ENCODE measurements around the gene ENSA. TPM values are rescaled to one million over a fixed set of nuclear protein-coding genes. Genes with fewer than 3 reads are reported as not detected.
"Not testable (repeated sequence)": the region's sequence is repeated elsewhere in the genome, so short reads cannot be mapped to it uniquely, and the experiment has no call there.

ENSA gene
- total RNA-seq, 2 experiments from 2014 or later, result 192 to 193 TPM

DNA sequence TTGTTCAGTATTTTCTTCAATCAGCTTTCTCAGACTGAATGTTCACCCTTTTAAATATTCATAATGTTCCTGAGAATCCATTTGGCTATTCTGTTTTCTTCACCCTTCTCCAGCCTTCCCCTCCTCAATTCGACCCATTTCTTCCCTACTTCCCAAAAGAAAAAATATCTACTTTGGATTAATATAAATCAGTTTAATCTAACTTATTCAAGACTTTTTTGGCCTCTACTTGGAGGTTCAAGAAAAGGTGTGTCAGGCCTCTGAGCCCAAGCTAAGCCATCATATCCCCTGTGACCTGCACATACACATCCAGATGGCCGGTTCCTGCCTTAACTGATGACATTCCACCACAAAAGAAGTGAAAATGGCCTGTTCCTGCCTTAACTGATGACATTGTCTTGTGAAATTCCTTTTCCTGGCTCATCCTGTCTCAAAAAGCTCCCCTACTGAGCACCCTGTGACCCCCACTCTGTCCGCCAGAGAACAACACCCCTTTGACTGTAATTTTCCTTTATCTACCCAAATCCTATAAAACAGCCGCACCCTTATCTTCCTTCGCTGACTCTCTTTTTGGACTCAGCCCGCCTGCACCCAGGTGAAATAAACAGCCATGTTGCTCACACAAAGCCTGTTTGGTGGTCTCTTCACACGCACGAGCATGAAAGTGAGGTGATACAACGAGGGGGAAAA, 11.9 kb upstream of the ENSA start:
- CTCF ChIA-PET; POLR2A ChIA-PET; H3K9me3 Mint-ChIP-seq; DNase-seq; H3K36me3 Mint-ChIP-seq (ENCODE audit: low read depth); H3K4me1 Mint-ChIP-seq; H3K4me3 Mint-ChIP-seq; H3K27ac Mint-ChIP-seq; H3K27me3 Mint-ChIP-seq: not testable (repeated sequence)

DNA sequence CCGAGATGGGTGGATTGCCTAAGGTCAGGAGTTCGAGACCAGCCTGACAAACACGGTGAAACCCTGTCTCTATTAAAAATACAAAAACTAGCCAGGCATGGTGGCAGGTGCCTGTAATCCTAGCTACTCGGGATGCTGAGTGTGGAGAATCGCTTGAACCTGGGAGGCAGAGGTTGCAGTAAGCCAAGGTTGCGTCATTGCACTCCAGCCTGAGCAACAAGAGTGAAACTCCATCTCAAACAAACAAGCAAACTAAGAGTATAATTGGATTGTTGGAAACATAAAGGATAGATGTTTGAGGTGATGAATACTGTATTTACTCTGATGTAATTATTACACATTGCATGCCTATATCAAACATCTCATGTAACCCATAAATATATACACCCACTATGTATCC, 9.0 kb upstream of the ENSA start:
- H3K27ac Mint-ChIP-seq, result not testable (repeated sequence)

DNA sequence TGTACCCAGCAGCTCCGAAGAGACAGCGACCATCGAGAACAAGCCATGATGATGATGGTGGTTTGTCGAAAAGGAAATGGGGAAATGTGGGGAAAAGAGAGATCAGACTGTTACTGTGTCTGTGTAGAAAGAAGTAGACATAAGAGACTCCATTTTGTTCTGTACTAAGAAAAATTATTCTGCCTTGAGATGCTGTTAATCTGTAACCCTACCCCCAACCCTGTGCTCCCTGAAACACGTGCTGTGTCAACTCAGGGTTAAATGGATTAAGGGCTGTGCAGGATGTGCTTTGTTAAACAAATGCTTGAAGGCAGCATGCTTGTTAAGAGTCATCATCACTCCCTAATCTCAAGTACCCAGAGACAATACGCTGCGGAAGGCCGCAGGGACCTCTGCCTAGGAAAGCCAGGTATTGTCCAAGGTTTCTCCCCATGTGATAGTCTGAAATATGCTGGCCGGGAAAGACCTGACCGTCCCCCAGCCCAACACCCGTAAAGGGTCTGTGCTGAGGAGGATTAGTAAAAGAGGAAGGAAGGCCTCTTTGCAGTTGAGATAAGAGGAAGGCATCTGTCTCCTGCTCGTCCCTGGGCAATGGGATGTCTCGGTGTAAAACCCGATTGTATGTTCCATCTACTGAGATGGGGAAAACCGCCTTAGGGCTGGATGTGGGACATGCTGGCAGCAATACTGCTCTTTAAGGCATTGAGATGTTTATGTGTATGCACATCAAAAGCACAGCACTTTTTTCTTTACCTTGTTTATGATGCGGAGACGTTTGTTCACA, 5.6 kb upstream of the ENSA start:
- H3K27ac Mint-ChIP-seq; H3K4me1 Mint-ChIP-seq; H3K36me3 Mint-ChIP-seq (ENCODE audit: low read depth); H3K4me3 Mint-ChIP-seq; H3K9me3 Mint-ChIP-seq; POLR2A ChIA-PET; H3K27me3 Mint-ChIP-seq; DNase-seq: not testable (repeated sequence)
- CTCF ChIA-PET, result interaction anchor here (1.0 kb wide), 1 partner anchor 74 kb away, joined by 3 read pairs; no protein-coding TSS in a partner anchor

More for the DNA sequence above, 9.0 kb upstream of the ENSA start:
- H3K4me3 Mint-ChIP-seq; H3K36me3 Mint-ChIP-seq (ENCODE audit: low read depth); DNase-seq; POLR2A ChIA-PET; H3K4me1 Mint-ChIP-seq; H3K27me3 Mint-ChIP-seq; H3K9me3 Mint-ChIP-seq: not testable (repeated sequence)
- CTCF ChIA-PET, result interaction anchor here (1.2 kb wide), 2 partner anchors 9 to 12 kb away, joined by 3 to 4 read pairs; partner anchors contain the start of gene ENSA

DNA sequence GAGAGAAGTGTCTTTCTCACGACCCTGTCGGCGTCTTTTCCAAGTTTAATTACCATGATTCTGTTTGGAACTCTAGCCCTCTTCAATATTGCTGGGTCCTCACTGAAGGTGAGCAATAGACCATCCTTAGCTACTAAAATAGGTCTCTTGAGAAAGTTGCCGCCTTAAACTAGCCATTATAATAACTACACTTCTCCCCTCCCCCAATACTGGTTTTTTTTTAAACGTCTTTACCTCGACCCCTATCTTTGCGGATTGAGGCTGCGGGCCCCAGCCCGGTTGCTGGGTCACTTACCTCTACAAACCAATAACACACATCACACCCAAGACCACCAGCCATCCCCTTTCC, 672 bp downstream of the ENSA start:
- Mint-ChIP-seq H3K27ac (no peak overlapping the region), H3K36me3 (ENCODE audit: low read depth) (peaks cover 32% of the 10 kb centered on the region), H3K4me1 (peaks cover 32% of the 10 kb centered on the region), H3K4me3 (no peak overlapping the region), H3K9me3 (no peaks in the 10 kb centered on the region), H3K27me3 (no peaks in the 10 kb centered on the region)
- DNase-seq, result no peak
- POLR2A ChIA-PET, result interaction anchor here (0.9 to 1.7 kb wide), 2 partner anchors 49 to 68 kb away, joined by 3 to 9 read pairs; partner anchors contain the start of genes GOLPH3L and MCL1
- CTCF ChIA-PET, result interaction anchor here (0.9 to 3.7 kb wide), 7 partner anchors 10 to 111 kb away, joined by 3 to 22 read pairs (median 3); no protein-coding TSS in a partner anchor

DNA sequence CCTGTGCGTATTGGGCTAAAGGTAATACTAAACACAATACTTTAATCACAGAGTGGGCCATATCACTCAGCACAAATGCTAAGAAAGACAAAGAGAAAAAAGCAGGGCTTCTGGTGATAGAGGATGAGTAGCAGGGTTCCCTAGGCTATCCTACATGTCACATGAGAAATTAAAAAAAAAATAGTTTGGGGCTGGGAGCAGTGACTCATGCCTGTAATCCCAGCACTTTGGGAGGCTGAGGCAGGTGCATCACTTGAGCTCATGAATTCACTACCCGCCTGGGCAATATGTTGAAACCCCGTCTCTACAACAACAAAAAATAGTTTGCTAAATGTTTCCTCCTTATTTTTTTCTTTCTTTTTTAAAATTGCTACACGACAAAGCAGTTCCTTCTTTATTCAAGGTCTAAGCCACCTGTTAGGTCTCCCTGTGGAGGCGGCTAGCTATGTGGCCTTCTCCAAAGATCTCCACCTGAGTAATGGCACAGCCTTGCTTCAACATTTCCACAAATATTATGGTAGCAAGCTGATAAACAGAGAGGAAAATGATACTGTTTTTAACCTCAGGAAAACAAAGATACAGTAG, 1.5 kb downstream of the ENSA start:
- POLR2A ChIA-PET, result no interaction called here
- H3K4me3 Mint-ChIP-seq, result no peak overlapping the region
- peaks cover 40% of the 10 kb centered on the region for H3K36me3 Mint-ChIP-seq (ENCODE audit: low read depth)
- no peak overlapping the region for H3K27ac Mint-ChIP-seq
- CTCF ChIA-PET, result interaction anchor here (0.6 to 3.7 kb wide), 8 partner anchors 9 to 219 kb away, joined by 3 to 22 read pairs (median 4); no protein-coding TSS in a partner anchor
- no peaks in the 10 kb centered on the region for H3K27me3 Mint-ChIP-seq
- peaks cover 39% of the 10 kb centered on the region for H3K4me1 Mint-ChIP-seq
- DNase-seq, result no peak
- H3K9me3 Mint-ChIP-seq, result no peaks in the 10 kb centered on the region

DNA sequence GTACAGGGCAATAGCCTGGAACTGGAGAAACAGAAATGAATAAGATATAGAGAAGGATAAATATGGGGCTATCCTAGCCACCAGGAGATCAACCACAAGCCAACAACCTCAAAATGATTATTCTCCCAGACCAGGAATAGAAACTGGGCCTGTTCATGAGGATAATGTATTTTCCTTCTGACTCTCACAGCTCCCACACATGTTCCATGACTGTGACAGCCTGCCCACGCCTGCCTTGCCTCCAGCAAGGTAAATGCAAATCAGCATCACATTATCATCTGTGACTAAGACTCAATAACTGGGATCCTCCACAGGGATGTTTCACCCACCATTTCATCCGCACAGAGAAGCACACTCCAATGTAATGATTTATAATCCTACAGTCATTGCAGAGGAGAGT, 3.3 kb downstream of the ENSA start:
- Mint-ChIP-seq H3K36me3 (ENCODE audit: low read depth) (peaks cover 51% of the 10 kb centered on the region), H3K27ac (no peak overlapping the region), H3K9me3 (no peaks in the 10 kb centered on the region), H3K4me1 (peaks cover 56% of the 10 kb centered on the region), H3K4me3 (no peak overlapping the region), H3K27me3 (no peaks in the 10 kb centered on the region)
- DNase-seq, result no peak
- ChIA-PET POLR2A (no interaction called here), CTCF (no interaction called here)

DNA sequence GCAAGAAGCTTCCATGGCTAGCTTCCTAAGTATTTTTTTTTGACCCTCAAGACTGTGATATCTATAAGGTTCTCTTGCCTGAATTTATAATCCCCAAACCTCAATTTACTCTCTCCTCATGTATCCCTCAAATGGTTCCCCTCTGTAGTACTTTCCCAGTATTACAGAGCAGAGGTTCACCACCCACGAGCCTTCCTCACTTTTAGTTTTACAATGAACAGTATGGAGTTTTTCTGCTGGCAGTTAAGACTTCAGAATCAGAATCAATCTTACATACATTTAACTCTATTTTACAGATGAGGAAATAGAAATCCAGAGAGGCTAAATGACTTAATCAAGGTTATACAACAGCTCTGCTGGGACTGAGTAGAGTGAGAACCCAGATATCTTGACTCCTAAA, 4.9 kb downstream of the ENSA start:
- not testable (repeated sequence) for H3K9me3 Mint-ChIP-seq, H3K27ac Mint-ChIP-seq, H3K4me3 Mint-ChIP-seq, DNase-seq, H3K27me3 Mint-ChIP-seq
- peaks cover 69% of the 10 kb centered on the region for H3K4me1 Mint-ChIP-seq
- ChIA-PET CTCF (interaction anchor here (1.1 kb wide), 1 partner anchor 64 kb away, joined by 6 read pairs; no protein-coding TSS in a partner anchor), POLR2A (interaction anchor here (0.6 kb wide), 1 partner anchor 55 kb away, joined by 4 read pairs; no protein-coding TSS in a partner anchor)
- peaks cover 66% of the 10 kb centered on the region for H3K36me3 Mint-ChIP-seq (ENCODE audit: low read depth)

DNA sequence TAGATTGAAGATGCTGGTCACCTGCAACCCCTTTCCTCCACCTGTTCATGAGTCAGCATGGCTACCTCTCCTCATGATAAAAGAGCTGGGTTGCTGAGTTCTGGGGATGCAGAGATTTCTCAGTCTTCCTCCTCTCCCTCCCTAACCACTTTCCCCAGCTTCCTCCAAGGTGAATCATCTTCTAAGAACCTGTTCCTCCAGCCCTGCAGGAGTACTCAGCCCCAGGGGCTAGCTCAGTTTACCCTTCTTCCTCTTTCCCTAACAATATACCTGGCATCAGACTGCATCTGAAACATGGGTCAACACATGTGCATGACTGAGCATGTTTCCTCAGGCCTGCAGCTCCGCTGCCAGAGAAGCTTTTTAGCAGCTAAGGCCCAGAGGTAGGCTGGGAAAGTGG, 5.3 kb downstream of the ENSA start:
- ChIA-PET POLR2A (interaction anchor here (0.6 kb wide), 1 partner anchor 54 kb away, joined by 4 read pairs; no protein-coding TSS in a partner anchor), CTCF (interaction anchor here (1.1 kb wide), 1 partner anchor 64 kb away, joined by 6 read pairs; no protein-coding TSS in a partner anchor)
- H3K27ac Mint-ChIP-seq, DNase-seq, H3K27me3 Mint-ChIP-seq, H3K4me3 Mint-ChIP-seq, H3K9me3 Mint-ChIP-seq: not testable (repeated sequence)
- H3K36me3 Mint-ChIP-seq (ENCODE audit: low read depth), result peaks cover 70% of the 10 kb centered on the region
- peaks cover 73% of the 10 kb centered on the region for H3K4me1 Mint-ChIP-seq

DNA sequence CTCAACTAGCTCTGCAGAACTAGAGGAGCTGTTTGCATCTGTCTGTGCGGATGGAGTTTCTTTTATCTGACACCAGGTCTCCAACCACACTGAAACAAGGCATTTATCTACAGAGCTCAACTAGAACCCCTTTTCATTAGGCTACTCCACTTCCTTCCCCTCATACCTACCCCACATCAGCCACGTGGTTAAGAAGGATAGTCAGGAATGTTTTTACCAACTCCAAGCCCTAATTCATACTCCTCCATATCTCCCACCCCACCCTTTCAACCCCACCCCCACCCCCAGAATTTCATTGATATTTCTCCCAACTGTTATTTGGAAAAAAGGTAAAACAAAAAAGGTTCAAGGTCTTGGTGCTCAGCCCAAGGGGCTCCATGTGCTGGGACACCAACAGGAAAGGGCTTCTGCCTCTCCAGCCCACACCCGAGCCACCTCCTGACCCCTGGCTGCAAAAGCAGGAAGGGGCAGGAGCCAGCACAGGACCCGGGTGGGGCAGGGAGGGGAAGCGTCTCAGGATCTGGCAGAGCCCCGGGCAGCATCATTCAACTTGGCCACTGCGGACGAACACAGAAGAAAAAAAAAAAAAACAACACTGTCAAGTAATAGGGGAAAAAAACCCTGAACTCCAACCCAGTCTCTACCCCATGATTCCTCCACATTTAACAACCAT, 7.0 kb downstream of the ENSA start:
- H3K27ac Mint-ChIP-seq, result peak overlapping the region; percentile 72
- ChIA-PET POLR2A (no interaction called here), CTCF (interaction anchor here (0.6 to 0.7 kb wide), 2 partner anchors 50 to 62 kb away, joined by 3 to 5 read pairs; no protein-coding TSS in a partner anchor)
- H3K36me3 Mint-ChIP-seq (ENCODE audit: low read depth), result peaks cover 71% of the 10 kb centered on the region
- H3K27me3 Mint-ChIP-seq, result no peaks in the 10 kb centered on the region
- no peak for DNase-seq
- no peak overlapping the region for H3K4me3 Mint-ChIP-seq
- H3K4me1 Mint-ChIP-seq, result peaks cover 74% of the 10 kb centered on the region
- H3K9me3 Mint-ChIP-seq, result no peaks in the 10 kb centered on the region

DNA sequence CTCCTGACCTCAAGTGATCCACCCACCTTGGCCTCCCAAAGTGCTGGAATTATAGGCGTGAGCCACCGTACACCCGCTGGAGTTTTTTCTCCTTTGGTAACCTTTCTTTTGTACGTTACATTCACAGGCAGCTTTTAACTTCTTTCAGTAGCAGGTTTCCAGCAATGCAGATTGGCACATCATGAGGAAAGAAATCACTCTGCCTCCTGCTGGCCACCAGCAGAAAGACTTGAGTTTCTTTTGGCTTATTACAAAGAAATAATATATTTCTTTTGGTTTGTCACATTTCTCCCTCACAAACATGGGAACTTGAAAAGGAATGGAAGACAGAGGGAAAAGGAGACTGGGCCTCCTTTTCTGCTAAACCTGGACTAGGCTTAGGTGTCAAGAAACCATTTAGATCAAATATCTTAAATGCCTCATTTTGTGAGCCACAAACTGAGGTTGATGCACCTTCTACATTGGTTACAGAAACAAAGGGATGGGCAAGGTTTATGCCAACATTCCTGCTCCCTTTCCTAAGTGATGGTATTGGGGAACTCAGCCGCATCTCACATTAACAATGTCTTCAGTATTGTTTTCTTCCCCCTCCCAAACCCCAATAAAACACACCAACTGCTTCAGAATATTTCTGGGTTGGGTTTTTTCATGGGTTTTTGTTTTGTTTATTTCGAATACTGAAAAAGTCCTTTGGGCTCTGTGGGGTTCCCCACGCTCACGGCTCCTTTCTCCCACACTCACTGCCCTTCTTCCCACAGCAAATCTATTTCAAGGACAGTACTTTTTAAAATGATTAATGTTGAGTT, 7.7 kb downstream of the ENSA start:
- H3K9me3 Mint-ChIP-seq, result no peaks in the 10 kb centered on the region
- H3K27ac Mint-ChIP-seq, result peak overlapping the region; percentile 74
- peaks cover 70% of the 10 kb centered on the region for H3K36me3 Mint-ChIP-seq (ENCODE audit: low read depth)
- ChIA-PET CTCF (interaction anchor here (0.6 to 2.9 kb wide), 11 partner anchors 8 to 118 kb away, joined by 3 to 19 read pairs (median 4); partner anchors contain the start of genes ENSA and MCL1), POLR2A (no interaction called here)
- no peaks in the 10 kb centered on the region for H3K27me3 Mint-ChIP-seq
- DNase-seq, result peak; percentile 73
- no peak overlapping the region for H3K4me3 Mint-ChIP-seq
- peaks cover 73% of the 10 kb centered on the region for H3K4me1 Mint-ChIP-seq

DNA sequence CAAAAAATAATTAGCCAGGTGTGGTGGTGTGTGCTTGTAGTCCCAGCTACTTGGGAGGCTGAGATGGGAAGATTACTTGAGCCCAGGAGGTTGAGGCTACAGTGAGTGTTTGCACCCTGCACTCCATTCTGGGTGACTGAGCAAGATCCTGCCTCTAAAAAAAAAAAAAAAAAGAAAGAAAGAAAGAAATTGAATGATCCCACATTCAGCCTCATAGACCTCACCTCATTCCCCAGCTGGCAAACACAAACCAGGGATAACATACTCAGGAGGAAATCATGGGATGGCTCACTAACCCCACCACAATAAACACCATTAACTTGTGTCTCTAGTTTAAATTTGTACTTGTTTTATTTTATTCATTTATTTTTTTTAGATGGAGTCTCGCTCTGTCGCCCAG, 8.5 kb downstream of the ENSA start:
- POLR2A ChIA-PET, result interaction anchor here (0.7 kb wide), 1 partner anchor 156 kb away, joined by 3 read pairs; no protein-coding TSS in a partner anchor

More for the DNA sequence above, 8.5 kb downstream of the ENSA start:
- Mint-ChIP-seq H3K9me3 (no peaks in the 10 kb centered on the region), H3K27ac (no peak overlapping the region), H3K4me1 (peaks cover 77% of the 10 kb centered on the region), H3K4me3 (no peak overlapping the region), H3K27me3 (no peaks in the 10 kb centered on the region), H3K36me3 (ENCODE audit: low read depth) (peaks cover 72% of the 10 kb centered on the region)
- no peak for DNase-seq
- CTCF ChIA-PET, result interaction anchor here (0.6 to 4.1 kb wide), 12 partner anchors 7 to 302 kb away, joined by 3 to 22 read pairs (median 4); partner anchors contain the start of genes ENSA and MCL1
